Mucosa of rectum (tissue), 2 donors: ENCODE data around the gene MFGE8.

Experiments
- H3K27ac ChIP-seq, 2 donors: one replicate each; pipeline ENCODE4 v1.7.0; 2013; ENCODE audit warnings: inconsistent platforms in 2 of 2, low read depth in 2 of 2, low read length in 2 of 2
- H3K27me3 ChIP-seq, 2 donors: one replicate each; pipeline ENCODE4 v1.7.0; 2013; ENCODE audit warnings: low read length in 2 of 2; ENCODE audit not compliant: control insufficient read depth in 2 of 2, insufficient read depth in 2 of 2
- H3K36me3 ChIP-seq, 2 donors: one replicate each; pipeline ENCODE4 v1.7.0; 2013; ENCODE audit warnings: low read length in 2 of 2; ENCODE audit not compliant: control insufficient read depth in 2 of 2, insufficient read depth in 2 of 2
- H3K4me1 ChIP-seq, 2 donors: one replicate each; pipeline ENCODE4 v1.7.0; 2013; ENCODE audit warnings: low read length in 2 of 2, mild to moderate bottlenecking in 1 of 2; ENCODE audit not compliant: control insufficient read depth in 2 of 2, insufficient read depth in 2 of 2
- H3K4me3 ChIP-seq, 2 donors: one replicate each; pipeline ENCODE4 v1.7.0; 2013; ENCODE audit warnings: low read length in 2 of 2
- H3K9ac ChIP-seq, 2 donors: one replicate each; pipeline ENCODE4 v1.7.0; 2013; ENCODE audit warnings: low read length in 2 of 2, low read depth in 1 of 2, mild to moderate bottlenecking in 1 of 2
- H3K9me3 ChIP-seq, 2 donors: one replicate each; pipeline ENCODE4 v1.7.0; 2013; ENCODE audit warnings: low read length in 2 of 2; ENCODE audit not compliant: control insufficient read depth in 2 of 2
- donor health status: healthy.
- donor health status: Normal muscosa, but diverticular disease.

MFGE8 gene

DNA sequence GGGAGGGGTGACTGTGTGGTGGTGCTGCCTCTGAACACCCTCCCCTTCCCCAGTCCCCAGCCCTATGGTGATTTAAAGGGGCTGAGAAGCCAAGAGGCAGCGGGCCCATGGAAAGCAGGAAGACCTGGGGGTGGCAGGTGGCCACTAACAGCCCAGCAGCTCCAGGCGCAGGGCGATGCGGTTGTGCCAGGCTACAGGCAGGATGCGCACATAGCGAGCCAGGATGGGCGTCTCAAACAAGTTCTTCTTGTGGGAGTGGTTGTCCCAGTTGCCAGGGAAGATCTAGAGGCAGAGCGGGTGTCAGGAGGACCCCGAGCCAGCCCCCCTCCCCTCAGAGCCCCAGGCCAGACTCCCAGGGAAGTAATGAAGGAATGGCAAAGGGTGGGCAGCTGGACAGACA lies 13.9 kb downstream of the MFGE8 start:
- H3K9ac ChIP-seq: no peak overlapping the region
- peaks cover 5 to 6% of the 10 kb centered on the region in 2 donors for H3K27me3 ChIP-seq
- no peaks in the 10 kb centered on the region for H3K9me3 ChIP-seq
- no peak overlapping the region for H3K4me3 ChIP-seq
- H3K36me3 ChIP-seq: no peaks in the 10 kb centered on the region
- no peak overlapping the region for H3K27ac ChIP-seq
- H3K4me1 ChIP-seq: peaks cover 9 to 17% of the 10 kb centered on the region in 2 donors

DNA sequence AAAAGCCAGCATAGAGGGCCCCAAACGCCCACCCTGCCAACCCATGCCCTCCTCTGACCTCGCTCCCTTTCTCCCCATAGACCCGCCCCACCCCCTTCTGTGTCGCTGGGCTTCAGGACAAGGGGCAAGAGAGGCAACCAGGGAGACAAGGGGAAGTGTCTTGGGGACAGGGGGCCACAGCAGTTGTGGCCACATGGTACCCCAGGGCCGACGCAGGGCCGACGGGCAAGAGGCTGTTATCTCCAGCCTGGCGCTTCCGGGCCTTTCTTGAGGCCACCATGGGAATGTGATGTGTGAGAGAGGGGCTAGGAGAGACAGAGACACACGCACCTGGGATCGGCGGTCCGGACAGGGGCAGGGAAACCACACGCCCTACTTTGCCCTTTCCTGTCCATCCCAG lies 14.4 kb downstream of the MFGE8 start:
- no peaks in the 10 kb centered on the region for H3K36me3 ChIP-seq
- no peak overlapping the region for H3K4me3 ChIP-seq
- no peak overlapping the region for H3K27ac ChIP-seq
- peaks cover 7 to 17% of the 10 kb centered on the region in 2 donors for H3K4me1 ChIP-seq
- no peaks in the 10 kb centered on the region for H3K9me3 ChIP-seq
- no peak overlapping the region for H3K9ac ChIP-seq
- peaks cover 6% of the 10 kb centered on the region in 2 donors for H3K27me3 ChIP-seq

DNA sequence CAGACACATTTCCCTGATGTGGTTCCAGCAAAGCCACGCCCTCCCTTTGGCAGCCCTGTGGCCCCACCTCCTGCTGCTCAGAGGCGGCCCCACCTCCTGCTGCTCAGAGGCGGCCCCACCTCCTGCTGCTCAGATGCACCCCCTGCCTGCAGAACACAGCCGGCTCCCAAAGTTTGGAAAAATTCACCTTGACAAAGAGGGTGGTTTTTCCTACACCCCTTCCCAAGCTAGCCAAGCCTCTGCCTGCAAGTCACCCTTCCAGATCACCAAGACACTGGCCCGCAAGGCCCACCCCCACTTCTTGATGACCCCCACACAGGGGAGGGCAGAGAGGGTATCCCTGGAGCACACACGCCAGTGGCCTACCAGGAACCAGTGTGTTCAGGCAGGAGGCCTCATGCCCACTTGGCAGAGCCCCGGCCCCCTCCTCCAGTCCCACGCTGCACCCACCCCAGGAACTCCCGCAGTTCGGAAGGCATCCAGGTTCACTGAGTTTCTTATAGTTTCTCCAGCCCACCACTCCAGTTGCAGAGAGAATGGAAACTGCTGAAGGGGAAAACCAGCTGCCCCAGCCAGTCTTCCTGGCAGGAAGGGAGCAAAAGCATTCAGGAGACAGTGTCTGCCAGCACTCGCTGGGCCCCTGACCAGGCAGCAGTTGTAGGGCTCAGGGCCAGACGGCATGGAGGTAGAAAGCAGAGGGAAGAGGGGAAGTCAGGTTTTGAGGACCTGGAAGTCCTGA lies 15.6 kb downstream of the MFGE8 start:
- Histone ChIP-seq H3K27ac (no peak overlapping the region), H3K36me3 (no peaks in the 10 kb centered on the region), H3K27me3 (peaks cover 6% of the 10 kb centered on the region in 2 donors), H3K9ac (no peak overlapping the region), H3K4me1 (peaks cover 7 to 17% of the 10 kb centered on the region in 2 donors), H3K9me3 (no peaks in the 10 kb centered on the region), H3K4me3 (no peak overlapping the region)

GRCh38 chr15:88897142-88897455 lies 16.1 kb downstream of the MFGE8 start:
- Histone ChIP-seq H3K9ac (peak overlapping the region in 1 of 2 donors; percentile 8), H3K9me3 (no peaks in the 10 kb centered on the region), H3K4me1 (peaks cover 7 to 17% of the 10 kb centered on the region in 2 donors), H3K27me3 (peaks cover 6% of the 10 kb centered on the region in 2 donors), H3K27ac (no peak overlapping the region), H3K4me3 (no peak overlapping the region), H3K36me3 (no peaks in the 10 kb centered on the region)

DNA sequence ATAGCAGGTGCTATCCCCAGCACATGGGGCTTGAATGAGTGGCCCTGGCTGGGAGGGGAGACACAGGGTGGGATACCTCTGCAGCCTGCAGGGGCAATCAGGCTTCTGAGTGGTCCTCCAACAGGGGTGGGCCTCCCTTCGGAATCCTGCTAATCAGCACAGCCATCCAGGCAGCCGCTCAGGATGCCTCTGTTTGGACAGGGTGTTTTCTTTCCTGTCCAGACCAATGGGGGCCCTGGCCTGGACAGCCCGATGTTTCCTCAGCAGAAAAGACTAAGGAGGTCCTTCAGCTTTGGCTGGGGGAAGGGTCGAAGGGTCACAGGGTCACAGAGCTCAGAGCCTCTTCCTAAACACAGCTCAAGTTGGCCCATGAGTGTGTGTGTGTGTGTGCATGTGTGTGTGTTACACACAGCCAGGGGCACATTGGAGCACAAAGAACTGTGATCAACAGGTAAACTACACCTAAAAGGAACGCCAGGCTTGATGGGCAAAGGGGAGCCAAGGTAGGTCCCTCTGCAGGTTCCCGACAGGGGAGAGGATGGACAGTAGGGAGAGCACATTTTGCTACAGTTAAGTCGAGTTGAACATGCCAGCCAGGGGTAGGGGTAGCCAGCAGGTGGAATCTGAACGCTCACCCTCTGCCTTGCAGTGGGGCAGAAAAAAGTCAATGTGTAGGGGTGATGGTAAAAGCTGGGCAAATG lies 16.7 kb downstream of the MFGE8 start:
- Histone ChIP-seq H3K27ac (no peak overlapping the region), H3K4me1 (peaks cover 7 to 17% of the 10 kb centered on the region in 2 donors)

DNA sequence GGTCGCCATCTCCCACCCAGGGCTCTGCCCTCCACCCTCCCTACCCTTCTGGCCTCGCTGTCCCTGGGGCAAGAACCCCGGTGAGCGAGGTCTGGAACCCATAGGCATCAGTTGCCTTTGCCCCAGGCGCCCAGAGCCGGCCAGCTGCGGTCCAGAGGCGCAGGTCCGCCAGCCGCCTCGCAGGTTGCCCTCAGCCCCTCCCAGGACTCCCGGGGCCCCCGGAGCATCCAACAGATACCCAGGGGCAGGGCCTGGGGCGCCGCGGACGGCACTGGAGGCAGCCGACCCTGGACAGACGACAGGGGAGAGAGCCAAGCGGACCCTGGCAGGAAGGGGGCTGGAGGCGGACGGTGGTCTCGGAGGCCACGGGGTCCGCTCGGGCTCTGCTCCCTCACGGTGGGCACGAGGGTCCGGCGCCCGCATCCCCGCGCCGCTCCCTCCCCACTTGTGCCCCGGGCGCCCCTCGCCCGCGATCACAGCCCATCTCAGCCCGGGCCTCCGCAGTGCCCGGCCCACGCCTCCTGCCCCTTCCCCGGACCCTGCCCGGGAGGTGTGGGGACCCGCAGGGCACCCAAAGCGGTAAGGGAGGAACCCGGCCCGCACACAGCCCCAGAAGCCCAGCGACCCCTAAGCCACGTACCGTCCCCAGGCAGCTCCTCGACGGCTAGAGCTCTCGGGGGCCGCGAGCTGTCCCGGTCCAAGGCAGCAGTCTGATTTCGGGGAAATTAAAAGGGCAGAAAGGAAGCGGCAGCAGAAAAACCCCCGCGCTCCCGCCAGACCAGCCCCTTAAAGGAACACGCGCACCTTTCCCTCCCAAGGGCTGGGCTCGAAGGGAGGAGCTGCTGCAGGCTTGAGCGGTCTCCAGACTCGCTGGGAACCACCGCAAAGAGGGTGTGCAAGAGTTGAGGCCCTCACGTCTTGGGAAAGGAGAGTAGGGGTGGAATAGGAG lies 18.1 kb downstream of the MFGE8 start, which contains the start of gene HAPLN3:
HAPLN3 (minus strand) TSS at position 726 of the 949 bp plus-strand sequence. CDS start 8,246 bp downstream, outside the sequence.
- peak within 1 kb of the TSS; percentile 24 to 29 for H3K9ac ChIP-seq
- no peak within 1 kb of the TSS for H3K27ac ChIP-seq
- H3K4me3 ChIP-seq: peak within 1 kb of the TSS; percentile 53 to 61

More for the DNA sequence above, 16.7 kb downstream of the MFGE8 start:
- Histone ChIP-seq H3K36me3 (no peaks in the 10 kb centered on the region), H3K4me3 (no peak overlapping the region), H3K9ac (no peak overlapping the region), H3K9me3 (no peaks in the 10 kb centered on the region), H3K27me3 (peaks cover 6% of the 10 kb centered on the region in 2 donors)

DNA sequence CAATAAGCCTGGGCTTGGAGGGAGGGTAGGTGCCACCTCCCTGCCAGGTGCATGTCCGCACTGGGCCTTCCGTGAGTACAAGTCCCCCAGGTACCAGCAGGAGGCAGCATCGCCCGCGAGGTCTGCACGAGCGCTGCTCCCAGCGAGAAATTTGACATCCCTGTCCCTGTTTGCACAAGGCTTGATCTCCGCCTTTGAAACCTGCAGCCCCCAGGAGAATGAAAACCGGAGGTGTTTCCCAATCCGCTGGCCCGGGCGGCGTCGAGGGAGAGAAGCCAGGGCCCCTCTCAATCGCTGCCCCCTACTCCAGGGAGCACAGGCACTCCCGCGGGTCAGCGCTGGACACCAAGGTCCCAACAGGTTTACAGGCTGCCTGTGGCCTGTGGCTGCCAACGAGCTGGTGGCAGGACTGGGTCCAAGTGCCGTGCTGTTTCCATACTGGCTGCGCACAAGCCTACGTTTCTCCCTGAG lies 18.8 kb downstream of the MFGE8 start:
- Histone ChIP-seq H3K27ac (no peak overlapping the region), H3K4me1 (peaks cover 7 to 17% of the 10 kb centered on the region in 2 donors)

More for the DNA sequence above, 18.1 kb downstream of the MFGE8 start, which contains the start of gene HAPLN3:
- H3K4me1 ChIP-seq: peaks cover 7 to 17% of the 10 kb centered on the region in 2 donors
- H3K9me3 ChIP-seq: no peaks in the 10 kb centered on the region
- H3K27me3 ChIP-seq: peaks cover 6% of the 10 kb centered on the region in 2 donors
- H3K36me3 ChIP-seq: no peaks in the 10 kb centered on the region

DNA sequence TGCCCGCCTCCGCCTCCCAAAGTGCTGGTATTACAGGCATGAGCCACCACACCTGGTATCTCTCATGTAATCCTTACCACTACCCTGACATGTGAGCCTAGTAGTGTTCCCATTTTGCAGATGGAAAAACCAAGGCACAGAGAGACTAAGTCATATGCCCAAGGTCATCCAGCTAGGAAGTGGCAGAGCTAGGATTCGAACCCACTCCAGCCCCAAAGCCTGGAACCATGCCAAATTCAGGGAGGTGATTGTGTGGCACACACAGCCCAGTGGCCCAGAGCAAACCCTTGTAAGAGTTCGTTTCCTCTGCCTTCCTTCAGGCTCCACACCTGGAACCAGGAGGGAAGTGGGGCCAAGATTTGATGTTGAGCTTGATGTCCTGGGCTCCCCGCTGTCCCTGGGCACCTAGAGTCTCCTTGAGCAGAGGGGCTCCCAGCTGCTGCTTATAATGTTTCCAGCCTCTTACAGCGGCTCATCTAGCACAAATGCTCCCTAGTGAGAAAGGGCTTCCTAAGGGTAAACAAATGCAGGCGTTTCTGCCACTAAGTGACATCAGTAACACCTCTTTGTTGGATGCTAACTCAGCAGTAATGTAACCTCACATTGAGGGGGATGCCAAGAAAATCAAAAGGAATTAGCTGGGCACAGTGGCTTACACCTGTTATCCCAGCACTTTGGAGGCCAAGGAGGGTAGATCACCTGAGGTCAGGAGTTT lies 21.5 kb downstream of the MFGE8 start:
- Histone ChIP-seq H3K36me3 (no peaks in the 10 kb centered on the region), H3K4me1 (peaks cover 7 to 12% of the 10 kb centered on the region in 2 donors), H3K9me3 (no peaks in the 10 kb centered on the region), H3K9ac (no peak overlapping the region), H3K27me3 (peaks cover 6% of the 10 kb centered on the region in 2 donors), H3K4me3 (no peak overlapping the region), H3K27ac (no peak overlapping the region)

More for the DNA sequence above, 18.8 kb downstream of the MFGE8 start:
- Histone ChIP-seq H3K4me3 (peak overlapping the region; percentile 53 to 61), H3K9me3 (no peaks in the 10 kb centered on the region), H3K9ac (no peak overlapping the region), H3K27me3 (peaks cover 6% of the 10 kb centered on the region in 2 donors), H3K36me3 (no peaks in the 10 kb centered on the region)

DNA sequence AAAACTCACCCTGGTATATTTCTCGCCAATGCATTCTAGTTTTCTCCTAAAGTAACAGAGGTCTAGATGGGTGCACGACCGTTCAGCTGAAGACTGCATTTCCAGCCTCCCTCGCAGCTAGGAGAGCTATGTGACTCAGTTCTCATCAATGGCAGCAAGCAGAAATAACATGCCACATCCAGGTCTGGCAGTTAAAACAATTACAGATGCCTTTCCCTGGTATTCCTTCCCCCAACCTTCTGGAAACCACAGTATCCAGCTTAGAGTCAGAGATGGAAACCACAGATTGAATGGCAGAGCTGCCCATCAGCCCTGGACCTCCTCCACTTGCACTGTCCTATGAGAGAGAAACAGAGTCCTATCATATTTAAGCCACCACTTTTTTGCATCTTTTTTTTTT lies 22.7 kb downstream of the MFGE8 start:
- H3K4me1 ChIP-seq: peaks cover 7 to 8% of the 10 kb centered on the region in 2 donors
- H3K4me3 ChIP-seq: no peak overlapping the region
- peaks cover 5 to 6% of the 10 kb centered on the region in 2 donors for H3K27me3 ChIP-seq
- H3K9me3 ChIP-seq: no peaks in the 10 kb centered on the region
- no peaks in the 10 kb centered on the region for H3K36me3 ChIP-seq
- H3K9ac ChIP-seq: no peak overlapping the region
- no peak overlapping the region for H3K27ac ChIP-seq
